Transverse colon (tissue), 4 donors: ENCODE measurements around the gene MRPS22.
"Not testable (repeated sequence)": the region's sequence is repeated elsewhere in the genome, so short reads cannot be mapped to it uniquely, and the experiment has no call there.

ENCODE experiments used
- POLR2AphosphoS5 ChIP-seq, 3 donors: sonication (generic); formaldehyde crosslinking; IDR thresholded peaks; one replicate each; pipeline ENCODE4 v1.6.1; 2016; ENCODE audit warnings: antibody characterized with exemption in 3 of 3
- TF ChIP-seq, protein P1 (sequence below), 5 experiments: fragments of 200-600 bp in 3 of 5; fragments of 450-650 bp in 2 of 5; sonication (generic) in 3 of 5; IDR thresholded peaks; 1 replicate in 2 of 5; 2 replicates in 3 of 5; pipeline ENCODE4 v1.5.1; 2016 to 2017; ENCODE audit warnings: antibody characterized with exemption in 5 of 5, inconsistent platforms in 3 of 5, mild to moderate bottlenecking in 2 of 5, moderate library complexity in 1 of 5

DNA sequence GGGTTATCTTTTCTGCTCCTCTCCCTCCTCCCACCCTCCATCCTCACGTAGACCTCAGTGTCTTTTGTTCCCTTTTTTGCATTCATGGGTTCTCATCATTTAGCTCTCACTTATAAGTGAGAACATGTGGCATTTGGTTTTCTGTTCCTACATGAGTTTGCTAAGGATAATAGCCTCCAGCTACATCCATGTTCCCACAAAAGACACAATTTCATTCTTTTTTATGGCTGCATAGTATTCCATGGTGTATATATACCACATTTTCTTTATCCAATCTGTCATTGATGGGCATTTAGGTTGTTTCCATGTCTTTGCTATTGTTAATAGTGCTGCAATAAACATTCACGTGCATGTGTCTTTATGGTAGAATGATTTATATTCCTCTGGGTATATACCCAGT lies 57.3 kb downstream of the MRPS22 start:
- TF ChIP-seq, protein P1, sequence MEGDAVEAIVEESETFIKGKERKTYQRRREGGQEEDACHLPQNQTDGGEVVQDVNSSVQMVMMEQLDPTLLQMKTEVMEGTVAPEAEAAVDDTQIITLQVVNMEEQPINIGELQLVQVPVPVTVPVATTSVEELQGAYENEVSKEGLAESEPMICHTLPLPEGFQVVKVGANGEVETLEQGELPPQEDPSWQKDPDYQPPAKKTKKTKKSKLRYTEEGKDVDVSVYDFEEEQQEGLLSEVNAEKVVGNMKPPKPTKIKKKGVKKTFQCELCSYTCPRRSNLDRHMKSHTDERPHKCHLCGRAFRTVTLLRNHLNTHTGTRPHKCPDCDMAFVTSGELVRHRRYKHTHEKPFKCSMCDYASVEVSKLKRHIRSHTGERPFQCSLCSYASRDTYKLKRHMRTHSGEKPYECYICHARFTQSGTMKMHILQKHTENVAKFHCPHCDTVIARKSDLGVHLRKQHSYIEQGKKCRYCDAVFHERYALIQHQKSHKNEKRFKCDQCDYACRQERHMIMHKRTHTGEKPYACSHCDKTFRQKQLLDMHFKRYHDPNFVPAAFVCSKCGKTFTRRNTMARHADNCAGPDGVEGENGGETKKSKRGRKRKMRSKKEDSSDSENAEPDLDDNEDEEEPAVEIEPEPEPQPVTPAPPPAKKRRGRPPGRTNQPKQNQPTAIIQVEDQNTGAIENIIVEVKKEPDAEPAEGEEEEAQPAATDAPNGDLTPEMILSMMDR (IDR thresholded peaks at IDR 0.05): not testable (repeated sequence)
- not testable (repeated sequence) for TF ChIP-seq POLR2AphosphoS5 (IDR thresholded peaks at IDR 0.05)
